Measurements from ENCODE around the gene IRX4. TPM values are rescaled to one million over a fixed set of nuclear protein-coding genes. Genes with fewer than 3 reads are reported as not detected.

The IRX4 gene
- total and polyA plus RNA-seq, 2 donors (not counting 3 experiments of a cell fraction or from before 2014, with no cell fraction given), result not detected

DNA sequence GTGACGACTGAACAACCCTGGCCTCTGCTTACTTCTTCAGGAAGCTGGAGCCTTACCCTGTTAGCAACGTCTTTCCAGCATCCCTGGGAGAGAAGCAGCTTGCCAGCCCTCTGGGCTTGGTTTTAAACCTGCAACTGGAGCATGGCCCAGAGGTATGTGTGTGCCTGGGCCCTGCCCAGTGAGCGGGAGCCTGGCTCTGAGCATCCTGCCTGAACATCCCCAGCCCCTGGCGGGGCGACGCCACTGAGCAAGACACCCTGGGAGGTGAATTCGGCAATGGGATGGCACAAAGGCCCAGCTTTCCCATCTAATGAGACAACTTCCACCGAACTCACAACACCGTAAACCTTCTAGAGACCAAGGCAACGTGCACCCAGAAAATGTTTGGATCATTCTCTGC, 23.6 kb downstream of the IRX4 start:
- no TSS peak for BruUV-seq (replicated peaks)
- H3K4me1 ChIP-seq (ENCODE audit: control insufficient read depth, extremely low read depth, insufficient read depth, low read length), result no peaks in the 10 kb centered on the region
- no peaks in the 10 kb centered on the region for H3K36me3 ChIP-seq (ENCODE audit: control insufficient read depth in 2 of 2, extremely low read depth in 1 of 2, insufficient read depth in 2 of 2, low read length in 2 of 2)
- DNase-seq (ENCODE audit: low read depth, low spot score) (no peak), FAIRE-seq (no peak)
- H3K4me2 ChIP-seq (ENCODE audit: insufficient read depth, low read length), result no peak overlapping the region
- H3K9me1 ChIP-seq (replicated peaks; ENCODE audit: control insufficient read depth, extremely low read depth, insufficient read depth, low read length), result no peaks in the 10 kb centered on the region
- no peaks in the 10 kb centered on the region for H3K27me3 ChIP-seq (ENCODE audit: control insufficient read depth in 2 of 2, insufficient read depth in 2 of 2, low read length in 2 of 2)
- no peaks in the 10 kb centered on the region for H3K79me2 ChIP-seq (ENCODE audit: control insufficient read depth, insufficient read depth, low read length)
- H3K4me3 ChIP-seq (replicated peaks in 1 of 3; ENCODE audit: insufficient read depth in 1 of 3, low read depth in 1 of 3, low read length in 3 of 3), result no peak overlapping the region
- dilution Hi-C loops (cut with MboI; ENCODE audit: extremely low pct_ligation_motif_present, low sequenced_read_pairs), result no loop called here
- H3K9ac ChIP-seq (replicated peaks; ENCODE audit: extremely low read depth, insufficient read depth, low read length), result no peak overlapping the region
- H3K9me3 ChIP-seq (replicated peaks; ENCODE audit: control insufficient read depth, insufficient read depth, low read length), result no peaks in the 10 kb centered on the region
- no peak overlapping the region for H3K27ac ChIP-seq (ENCODE audit: insufficient read depth, low read depth, low read length)
- CTCF ChIA-PET, result no interaction called here
- TF ChIP-seq GATA2 (IDR thresholded peaks at IDR 0.05; ENCODE audit: insufficient read depth, insufficient read length, low read depth, low read length) (no peak), POLR2A (IDR thresholded peaks at IDR 0.05; ENCODE audit: low read depth, low read length) (no peak), EZH2 (IDR thresholded peaks at IDR 0.05; ENCODE audit: borderline replicate concordance, low read depth, low read length, severe bottlenecking) (no peak), JUN (IDR thresholded peaks at IDR 0.05; ENCODE audit: borderline replicate concordance, insufficient read depth, insufficient read length, low read depth) (no peak), MYC (IDR thresholded peaks at IDR 0.05; ENCODE audit: low read depth, low read length) (no peak), FOS (IDR thresholded peaks at IDR 0.05; ENCODE audit: borderline replicate concordance, insufficient read depth, low read length) (no peak), POLR2AphosphoS5 (IDR thresholded peaks at IDR 0.05; ENCODE audit: insufficient read depth, low read depth, low read length) (no peak)
- TF ChIP-seq, protein P1, sequence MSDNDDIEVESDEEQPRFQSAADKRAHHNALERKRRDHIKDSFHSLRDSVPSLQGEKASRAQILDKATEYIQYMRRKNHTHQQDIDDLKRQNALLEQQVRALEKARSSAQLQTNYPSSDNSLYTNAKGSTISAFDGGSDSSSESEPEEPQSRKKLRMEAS (IDR thresholded peaks at IDR 0.05; ENCODE audit: insufficient read depth, insufficient read length), result no peak
- TF ChIP-seq, protein P2, sequence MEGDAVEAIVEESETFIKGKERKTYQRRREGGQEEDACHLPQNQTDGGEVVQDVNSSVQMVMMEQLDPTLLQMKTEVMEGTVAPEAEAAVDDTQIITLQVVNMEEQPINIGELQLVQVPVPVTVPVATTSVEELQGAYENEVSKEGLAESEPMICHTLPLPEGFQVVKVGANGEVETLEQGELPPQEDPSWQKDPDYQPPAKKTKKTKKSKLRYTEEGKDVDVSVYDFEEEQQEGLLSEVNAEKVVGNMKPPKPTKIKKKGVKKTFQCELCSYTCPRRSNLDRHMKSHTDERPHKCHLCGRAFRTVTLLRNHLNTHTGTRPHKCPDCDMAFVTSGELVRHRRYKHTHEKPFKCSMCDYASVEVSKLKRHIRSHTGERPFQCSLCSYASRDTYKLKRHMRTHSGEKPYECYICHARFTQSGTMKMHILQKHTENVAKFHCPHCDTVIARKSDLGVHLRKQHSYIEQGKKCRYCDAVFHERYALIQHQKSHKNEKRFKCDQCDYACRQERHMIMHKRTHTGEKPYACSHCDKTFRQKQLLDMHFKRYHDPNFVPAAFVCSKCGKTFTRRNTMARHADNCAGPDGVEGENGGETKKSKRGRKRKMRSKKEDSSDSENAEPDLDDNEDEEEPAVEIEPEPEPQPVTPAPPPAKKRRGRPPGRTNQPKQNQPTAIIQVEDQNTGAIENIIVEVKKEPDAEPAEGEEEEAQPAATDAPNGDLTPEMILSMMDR (IDR thresholded peaks at IDR 0.05; ENCODE audit: extremely low read depth in 1 of 2, insufficient read depth in 1 of 2, low read depth in 1 of 2, low read length in 2 of 2), result no peak
- H4K20me1 ChIP-seq (replicated peaks; ENCODE audit: control insufficient read depth, extremely low read depth, insufficient read depth, low read length), result no peaks in the 10 kb centered on the region
- intact Hi-C loops (cut with micrococcal nuclease), result no loop called here
- H2AFZ ChIP-seq (ENCODE audit: low read depth, low read length), result no peak overlapping the region
- POLR2A ChIA-PET, result no interaction called here
